Bone marrow (tissue), 2 donors: ENCODE data around the gene HGS.

Experiments
- DNase-seq, 2 donors: peaks; one replicate each; lab custom pipeline; 2025; lab: John Stamatoyannopoulos, UW

HGS gene

DNA sequence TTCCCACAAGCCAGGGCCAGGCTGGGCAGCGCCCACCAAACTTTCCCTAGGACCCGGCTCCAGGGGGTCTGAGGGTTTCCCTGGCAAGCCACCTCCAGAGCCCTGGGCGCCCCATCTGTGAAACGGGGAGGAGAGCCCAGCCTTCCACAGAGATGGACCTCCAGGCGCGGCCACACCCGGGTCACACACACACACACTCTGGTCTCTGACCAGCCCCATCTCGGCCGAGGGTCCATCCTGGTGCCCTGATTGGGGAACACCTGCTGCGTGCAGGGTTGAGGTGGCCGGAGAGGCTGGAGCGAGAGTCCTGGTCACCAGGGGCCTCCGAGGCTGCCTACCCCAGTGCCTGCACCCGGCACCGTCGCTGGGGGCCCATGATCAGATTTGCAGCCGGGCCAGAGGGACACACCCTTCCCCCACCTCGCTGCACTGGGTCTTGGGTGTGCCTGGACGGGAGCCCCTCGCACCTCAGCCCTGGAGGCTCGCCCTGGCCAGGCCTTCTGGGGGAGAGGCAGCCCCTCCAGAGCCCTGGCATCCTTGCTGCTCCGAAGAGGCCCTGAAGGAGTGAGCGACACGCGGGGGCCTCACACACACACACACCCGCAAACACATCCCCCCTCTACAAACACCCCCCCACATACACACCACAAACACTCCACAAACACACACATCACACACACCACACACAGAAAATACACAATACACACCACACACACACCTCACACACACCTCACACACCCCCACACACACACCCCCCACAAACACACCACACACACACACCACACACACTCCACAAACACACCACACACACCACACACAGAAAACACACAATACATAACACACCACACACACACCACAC, 58.0 kb downstream of the HGS start:
- DNase-seq: no peak
